ENCODE data around the gene MMAB.
"Not testable (repeated sequence)": the region's sequence is repeated elsewhere in the genome, so short reads cannot be mapped to it uniquely, and the experiment has no call there.

The MMAB gene

GRCh38 chr12:109573029-109573913 is at the start of gene MMAB, which contains the start of gene MVK:
TSS of gene MMAB (minus strand) at chr12:109573504. CDS start at chr12:109573480, 24 bp downstream.
TSS of gene MVK (plus strand) at chr12:109573794. CDS start at chr12:109574823, 1,029 bp downstream.
- peak; percentile 100 for DNase-seq

DNA sequence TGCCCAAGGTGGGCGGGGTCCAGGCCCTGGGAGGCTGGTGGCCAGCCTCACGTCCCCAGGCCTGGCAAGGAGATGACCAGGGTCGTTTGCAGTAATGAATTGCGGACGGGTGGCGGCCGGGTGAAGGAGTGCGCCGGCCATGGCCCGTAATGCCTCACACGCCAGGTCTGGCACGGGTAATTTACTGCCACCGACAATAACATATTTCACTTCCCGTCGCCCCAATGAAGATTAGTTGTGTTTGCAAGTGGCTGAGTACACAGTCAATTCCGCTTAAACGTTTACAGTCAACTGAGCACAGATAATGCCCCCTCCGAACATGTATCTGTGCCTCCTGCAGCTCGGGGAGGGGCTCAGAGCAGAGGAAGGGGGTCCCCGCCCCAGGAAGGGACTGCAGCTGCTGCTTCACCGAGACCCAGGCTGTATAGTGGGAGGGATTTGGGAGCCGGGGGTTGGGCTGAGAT is 48.6 kb upstream of the MMAB start:
- no peak for DNase-seq

DNA sequence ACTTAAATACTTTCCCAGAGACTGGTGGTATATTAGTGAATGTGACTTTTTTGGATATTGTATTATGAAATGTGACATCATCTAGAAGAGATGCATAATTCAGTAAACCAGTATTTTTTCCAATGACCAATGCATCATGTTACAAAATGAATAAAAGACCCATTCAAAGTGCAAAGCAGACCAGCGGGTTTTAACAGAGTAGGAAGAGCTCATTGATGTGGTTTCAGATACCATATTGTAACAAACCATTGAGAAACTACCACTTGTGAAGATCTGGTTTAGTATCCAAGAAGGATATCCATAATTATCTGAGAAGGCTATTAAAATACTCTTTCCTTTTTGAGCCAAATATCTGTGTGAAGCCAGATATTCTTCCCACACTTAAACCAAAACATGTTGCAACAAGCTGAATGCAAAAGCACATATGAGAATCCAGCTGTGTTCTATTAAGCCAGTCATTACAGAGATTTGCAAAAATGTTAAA is 47.9 kb upstream of the MMAB start:
- DNase-seq = no peak

GRCh38 chr12:109619002-109619604 is 45.8 kb upstream of the MMAB start:
- DNase-seq = no peak

DNA sequence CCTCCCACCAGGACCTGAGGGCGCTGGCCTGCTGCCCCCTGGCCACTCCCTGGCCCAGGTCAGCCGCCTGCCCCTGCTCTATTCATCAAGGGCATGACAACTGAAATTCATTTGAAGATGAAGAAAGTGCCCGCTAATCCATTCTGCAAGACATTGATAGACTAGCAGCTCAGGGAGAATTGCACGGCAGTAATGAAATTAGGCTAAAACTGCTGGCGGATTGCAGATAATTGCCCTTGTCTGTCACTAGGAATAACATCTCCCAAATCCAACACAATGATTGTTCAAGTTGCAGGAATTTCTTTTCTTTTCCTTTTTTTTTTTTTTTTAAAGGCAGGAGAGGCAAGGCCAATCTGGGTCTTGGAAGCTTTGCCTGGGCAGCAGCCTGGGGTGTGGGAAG is 44.8 kb upstream of the MMAB start:
- no peak for DNase-seq

GRCh38 chr12:109617491-109617890 is 44.2 kb upstream of the MMAB start:
- DNase-seq = no peak

- DNase-seq = no peak
These were observed 42.4 kb upstream of the MMAB start for GRCh38 chr12:109615556-109616229.

GRCh38 chr12:109613649-109614455 is 40.5 kb upstream of the MMAB start:
- DNase-seq = no peak

- DNase-seq = peak; percentile 56
These were observed 39.7 kb upstream of the MMAB start for GRCh38 chr12:109612975-109613502.

DNA sequence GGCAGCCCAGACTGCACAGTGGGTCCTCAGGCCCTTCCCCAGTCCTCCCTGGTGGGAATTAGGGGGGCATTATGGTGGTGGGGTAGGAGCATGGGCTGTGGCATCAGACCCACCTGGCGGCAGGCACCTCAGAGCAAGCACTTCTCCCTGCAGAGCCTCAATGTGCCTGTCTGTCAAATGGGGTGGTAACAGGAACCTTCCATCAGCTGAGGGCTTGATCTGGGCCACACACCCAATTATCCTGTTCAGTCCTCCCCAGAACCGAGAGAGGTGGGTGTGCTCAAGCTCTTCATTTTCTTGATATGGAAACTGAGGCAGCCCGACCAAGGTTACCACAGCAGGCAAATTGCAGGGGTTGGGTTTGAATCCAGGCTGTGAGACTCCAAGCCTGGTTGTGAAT is 38.7 kb upstream of the MMAB start:
- no peak for DNase-seq

- no peak for DNase-seq
These were observed 37.9 kb upstream of the MMAB start for GRCh38 chr12:109611223-109611622.

GRCh38 chr12:109610523-109610922 is 37.2 kb upstream of the MMAB start:
- no peak for DNase-seq

DNA sequence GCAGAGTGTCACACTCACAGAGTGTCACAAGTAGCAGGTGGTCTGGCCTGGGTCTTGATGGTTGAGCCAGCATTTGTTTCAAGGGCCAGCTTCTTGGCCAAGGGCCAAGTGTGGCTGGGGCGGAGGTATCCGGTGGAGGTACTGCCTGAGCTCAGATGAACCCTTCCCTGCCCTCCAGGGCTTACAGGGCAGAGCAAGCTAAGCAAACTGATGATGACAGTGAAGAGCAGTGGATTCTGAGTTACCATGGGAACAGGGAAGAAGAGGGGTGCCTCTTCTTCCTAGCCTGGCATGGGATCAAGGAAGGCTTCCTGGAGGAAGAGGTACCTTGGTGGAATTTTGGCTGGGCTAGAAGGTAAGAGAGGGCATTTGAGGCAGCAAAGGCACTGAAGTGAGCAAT is 36.0 kb upstream of the MMAB start:
- DNase-seq = no peak

- no peak for DNase-seq
These were observed 35.5 kb upstream of the MMAB start for GRCh38 chr12:109608793-109609192.

- DNase-seq = no peak
These were observed 35.0 kb upstream of the MMAB start for GRCh38 chr12:109608270-109608669.

- no peak for DNase-seq
These were observed 34.3 kb upstream of the MMAB start for GRCh38 chr12:109607618-109608017.

GRCh38 chr12:109606320-109607028 is 33.2 kb upstream of the MMAB start:
- peak; percentile 27 for DNase-seq

DNA sequence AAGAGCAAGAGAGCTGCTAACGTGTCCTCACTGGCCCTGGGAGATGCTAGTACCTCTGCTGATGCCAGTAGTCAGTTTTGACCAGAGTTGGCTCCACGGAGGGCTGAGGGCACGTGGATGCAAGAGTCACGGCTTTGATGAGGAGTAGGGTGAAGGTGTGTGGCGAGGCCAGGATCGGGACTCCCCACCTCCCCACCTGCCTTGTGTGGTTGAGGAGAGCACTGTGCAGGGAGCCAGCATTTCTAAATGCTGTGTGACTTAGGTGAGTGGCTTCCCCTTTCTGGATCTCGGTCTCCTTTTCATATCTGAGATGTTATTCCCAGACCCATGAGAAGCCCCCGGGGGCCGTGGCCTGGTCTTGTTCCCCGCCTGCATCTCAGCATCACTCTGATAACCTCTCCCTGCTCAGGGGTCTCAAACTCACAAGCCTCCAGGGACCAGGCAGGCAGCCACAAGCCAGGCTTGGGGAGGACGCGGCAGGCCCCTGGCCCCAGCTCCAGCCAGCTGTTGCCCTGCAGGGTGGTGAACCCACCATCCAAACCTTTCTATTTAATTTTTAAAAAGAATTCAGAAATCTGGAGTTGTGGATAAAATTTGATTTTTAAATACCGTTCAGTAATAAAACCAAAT is 32.4 kb upstream of the MMAB start:
- no peak for DNase-seq

DNA sequence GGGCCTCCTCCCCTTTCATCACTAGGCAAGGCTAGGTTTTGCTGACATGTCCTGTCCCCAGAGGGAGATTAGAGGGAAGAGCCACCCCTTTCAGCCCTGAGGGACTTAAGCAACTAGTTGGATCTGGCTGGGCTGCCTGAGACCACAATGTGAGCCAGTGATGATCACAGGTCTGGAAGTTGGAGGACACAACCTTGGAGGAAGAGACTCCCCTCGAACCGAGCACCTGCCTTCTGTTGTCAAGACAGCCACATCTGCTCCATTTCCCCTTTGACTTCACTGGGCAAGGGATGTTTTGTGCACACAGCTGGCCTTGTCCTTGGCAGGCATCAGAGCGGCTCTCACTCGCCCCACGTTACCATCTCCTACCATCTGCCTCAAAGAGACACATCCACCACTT is 31.7 kb upstream of the MMAB start:
- no peak for DNase-seq

DNA sequence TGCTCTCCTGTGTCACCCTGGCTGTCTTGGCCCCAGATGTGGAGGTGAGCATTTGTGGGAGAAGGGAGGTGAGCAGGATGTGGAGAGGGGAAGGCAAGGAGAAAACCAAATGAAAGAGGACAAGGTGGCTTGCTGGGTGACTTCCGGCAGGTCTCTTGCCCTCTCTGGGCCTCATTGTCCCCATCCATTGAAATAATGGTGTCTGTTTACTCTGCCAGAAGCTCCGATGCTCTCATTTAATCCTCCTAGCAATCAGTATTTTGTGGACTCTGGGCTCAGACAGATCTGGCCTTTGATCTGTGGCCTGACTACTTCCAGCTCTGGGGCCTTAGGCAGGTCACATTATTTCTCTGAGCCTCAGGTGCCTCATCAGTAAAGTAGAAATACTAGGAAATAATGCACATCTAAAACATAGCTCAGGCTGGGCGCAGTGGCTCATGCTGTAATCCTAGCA is 30.9 kb upstream of the MMAB start:
- DNase-seq = no peak

DNA sequence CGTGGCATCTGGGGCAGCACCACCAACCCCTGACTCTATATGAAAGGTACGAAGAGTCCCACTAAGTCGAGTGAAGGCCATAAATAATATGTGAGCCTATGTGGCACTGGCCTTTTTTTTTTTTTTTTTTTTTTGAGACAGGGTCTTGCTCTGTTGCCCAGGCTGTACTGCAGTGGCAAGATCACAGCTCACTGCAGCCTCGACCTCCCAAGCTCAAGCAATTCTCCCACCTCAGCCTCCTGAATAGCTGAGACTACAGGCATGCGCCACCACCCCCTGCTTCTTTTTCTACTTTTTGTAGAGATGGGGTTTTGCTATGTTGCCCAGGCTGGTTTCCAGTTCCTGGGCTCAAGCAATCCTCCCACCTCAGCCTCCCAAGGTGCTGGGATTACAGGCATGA is 28.8 kb upstream of the MMAB start:
- not testable (repeated sequence) for DNase-seq
